Panc1 (cell line): ENCODE data around the gene MACROH2A1. TPM values are rescaled to one million over a fixed set of nuclear protein-coding genes. Genes with fewer than 3 reads are reported as not detected.

Source experiments
- ATAC-seq: fragments of 200-7000 bp; cut with Tn5 transposase; 2 replicates; pipeline ENCODE4 v1.9.1; 2020; ENCODE audit warnings: mild to moderate bottlenecking, moderate library complexity
- BruUV-seq: library from RNA; stranded (reverse); fragments of 400-500 nt; replicated peaks from 2 replicates; lab custom pipeline; 2021; lab: Mats Ljungman, UMichigan
- CTCF ChIA-PET: fragments of 300-600 bp; sonication (Branson Sonifier 250); formaldehyde crosslinking; loops from one replicate; lab custom pipeline; 2022; ENCODE audit warnings: antibody characterized with exemption; lab: Charles Lee
- POLR2A ChIA-PET: fragments of 300-600 bp; sonication (Branson Sonifier 250); formaldehyde crosslinking; loops from one replicate; lab custom pipeline; 2022; ENCODE audit warnings: antibody characterized with exemption; lab: Charles Lee
- DNase-seq: peaks from one replicate; pipeline ENCODE4 v3.0.0-alpha.2; 2010; ENCODE audit warnings: low read depth, low spot score
- H3K27ac ChIP-seq: 2 replicates; pipeline ENCODE4 v1.5.1; 2011; ENCODE audit warnings: mild to moderate bottlenecking, low read length, inconsistent platforms
- H3K27me3 ChIP-seq: fragments of 200-500 bp; sonication (Bioruptor generic); 2 replicates; pipeline ENCODE4 v1.6.0; 2014; ENCODE audit warnings: low read length, inconsistent platforms; ENCODE audit not compliant: control insufficient read depth, insufficient read depth
- H3K36me3 ChIP-seq: fragments of 200-500 bp; sonication (Bioruptor generic); 2 replicates; pipeline ENCODE4 v1.5.1; 2014; ENCODE audit warnings: inconsistent platforms, mild to moderate bottlenecking, low read length, moderate library complexity; ENCODE audit not compliant: control insufficient read depth, insufficient read depth
- H3K4me1 ChIP-seq: 2 replicates; pipeline ENCODE4 v1.5.1; 2011; ENCODE audit warnings: inconsistent platforms, mild to moderate bottlenecking, low read length, moderate library complexity; ENCODE audit not compliant: control insufficient read depth, insufficient read depth
- H3K4me3 ChIP-seq, 2 experiments: 2 replicates each; pipeline ENCODE4 v1.5.1; 2011 to 2012; ENCODE audit warnings: low read depth in 2 of 2, low read length in 2 of 2, mild to moderate bottlenecking in 2 of 2, inconsistent platforms in 1 of 2, moderate library complexity in 1 of 2
- H3K9me3 ChIP-seq: fragments of 200-500 bp; sonication (Bioruptor generic); 2 replicates; pipeline ENCODE4 v1.5.1; 2014; ENCODE audit warnings: low read depth, mild to moderate bottlenecking, inconsistent platforms, low read length, moderate library complexity; ENCODE audit not compliant: control insufficient read depth, insufficient read depth
- CTCF ChIP-seq: fragments of 450-650 bp; IDR thresholded peaks from 2 replicates; pipeline ENCODE4 v1.5.1; 2017; ENCODE audit warnings: mild to moderate bottlenecking
- POLR2AphosphoS5 ChIP-seq: IDR thresholded peaks from 2 replicates; pipeline ENCODE4 v1.6.1; 2012; ENCODE audit warnings: mild to moderate bottlenecking, low read depth, low read length, moderate library complexity
- REST ChIP-seq, 2 experiments: IDR thresholded peaks; 2 replicates each; pipeline ENCODE4 v1.6.1; 2011 to 2012; ENCODE audit warnings: low read depth in 2 of 2, control low read depth in 1 of 2, low read length in 1 of 2, mild to moderate bottlenecking in 1 of 2, moderate library complexity in 1 of 2; ENCODE audit not compliant: insufficient read depth in 1 of 2
- SIN3A ChIP-seq: IDR thresholded peaks from 2 replicates; pipeline ENCODE4 v1.6.1; 2012; ENCODE audit warnings: low read depth, mild to moderate bottlenecking, low read length, moderate library complexity, borderline replicate concordance; ENCODE audit not compliant: insufficient read depth
- TCF7L2 ChIP-seq: IDR thresholded peaks from 2 replicates; pipeline ENCODE4 v1.6.1; 2011; ENCODE audit warnings: mild to moderate bottlenecking, low read depth, low read length, inconsistent platforms
- in situ Hi-C: cut with HindIII; loops from 2 replicates; pipeline ENCODE4 v1.10.0; 2016; ENCODE audit warnings: low sequenced_read_pairs, low pct_unique_long_range_greater_than_20kb
- intact Hi-C: fragments of 100-400 bp; cut with micrococcal nuclease; formaldehyde crosslinking; loops from one replicate; pipeline ENCODE4 v1.10.0; 2022; ENCODE audit not compliant: unreplicated experiment
- total RNA-seq: library from RNA; stranded (reverse); gene quantifications from one replicate; pipeline ENCODE4 v1.2.1, GENCODE V29; 2021; ENCODE audit not compliant: unreplicated experiment

Gene MACROH2A1
- total RNA-seq, 1 experiment from 2014 or later = 162 TPM

GRCh38 chr5:135340568-135340967 lies 58.5 kb downstream of the MACROH2A1 start:
- TF ChIP-seq TCF7L2 (no peak), SIN3A (no peak), CTCF (no peak), REST (IDR thresholded peaks at IDR 0.05; ENCODE audit: insufficient read depth in 1 of 2, low read depth in 2 of 2, low read length in 1 of 2) (no peak), POLR2AphosphoS5 (no peak)
- H3K36me3 ChIP-seq = peaks cover 20% of the 10 kb centered on the region
- in situ Hi-C loops (no loop called here), intact Hi-C loops (no loop called here)
- H3K9me3 ChIP-seq = no peaks in the 10 kb centered on the region
- H3K27me3 ChIP-seq = no peaks in the 10 kb centered on the region
- H3K27ac ChIP-seq = no peak overlapping the region
- H3K4me3 ChIP-seq = no peak overlapping the region
- ChIA-PET CTCF (no interaction called here), POLR2A (no interaction called here)
- ATAC-seq = no peak
- no TSS peak for BruUV-seq
- DNase-seq = no peak
- H3K4me1 ChIP-seq = no peaks in the 10 kb centered on the region

- CTCF ChIA-PET = no interaction called here
Measured at GRCh38 chr5:135339623-135340022, 59.4 kb downstream of the MACROH2A1 start.

More at GRCh38 chr5:135339623-135340022, 59.4 kb downstream of the MACROH2A1 start:
- ATAC-seq (no peak), DNase-seq (no peak)
- no peaks in the 10 kb centered on the region for H3K9me3 ChIP-seq
- peaks cover 17% of the 10 kb centered on the region for H3K36me3 ChIP-seq
- BruUV-seq = no TSS peak
- POLR2A ChIA-PET = no interaction called here
- H3K4me1 ChIP-seq = no peaks in the 10 kb centered on the region
- TF ChIP-seq CTCF (no peak), TCF7L2 (no peak), SIN3A (no peak), REST (IDR thresholded peaks at IDR 0.05; ENCODE audit: insufficient read depth in 1 of 2, low read depth in 2 of 2, low read length in 1 of 2) (no peak), POLR2AphosphoS5 (no peak)
- intact Hi-C loops (no loop called here), in situ Hi-C loops (no loop called here)
- H3K4me3 ChIP-seq = no peak overlapping the region
- no peaks in the 10 kb centered on the region for H3K27me3 ChIP-seq
- H3K27ac ChIP-seq = no peak overlapping the region
